Kasumi-1 (cell line): Measurements from ENCODE around the gene TNNT1.
A peak's percentile ranks its signal among the peaks of the same experiment; 100 is the strongest.

Source experiments
- DNase-seq, 2 experiments: peaks; one replicate each; lab custom pipeline; 2025; lab: John Stamatoyannopoulos, UW

Gene TNNT1

GRCh38 chr19:55089342-55089944 lies 59.6 kb downstream of the TNNT1 start:
- DNase-seq, result no peak

- DNase-seq, result peak; percentile 48 to 50
Measured at GRCh38 chr19:55088543-55089341, 60.3 kb downstream of the TNNT1 start.

GRCh38 chr19:55088021-55088451 lies 61.0 kb downstream of the TNNT1 start:
- DNase-seq, result no peak

- no peak for DNase-seq
Measured at GRCh38 chr19:55087542-55087901, 61.5 kb downstream of the TNNT1 start.

GRCh38 chr19:55086730-55087541 lies 62.1 kb downstream of the TNNT1 start:
- no peak for DNase-seq

GRCh38 chr19:55085923-55086715 lies 62.9 kb downstream of the TNNT1 start:
- DNase-seq, result no peak

GRCh38 chr19:55084416-55084815 lies 64.6 kb downstream of the TNNT1 start:
- no peak for DNase-seq

- DNase-seq, result no peak
Measured at GRCh38 chr19:55083004-55083850, 65.8 kb downstream of the TNNT1 start.
